Measurements from ENCODE around the gene ARSG. TPM values are rescaled to one million over a fixed set of nuclear protein-coding genes. Genes with fewer than 3 reads are reported as not detected.

ARSG gene
- total RNA-seq, 1 experiment from 2014 or later, result 3.5 TPM

GRCh38 chr17:68429881-68430280 lies 138.6 kb downstream of the ARSG start:
- no peak for DNase-seq (ENCODE audit: low read depth)

GRCh38 chr17:68431045-68431608 lies 139.8 kb downstream of the ARSG start:
- DNase-seq (ENCODE audit: low read depth), result no peak

- no peak for DNase-seq (ENCODE audit: low read depth)
Measured at GRCh38 chr17:68431661-68432071, 140.4 kb downstream of the ARSG start.

GRCh38 chr17:68432086-68432864 lies 141.0 kb downstream of the ARSG start:
- no peak for DNase-seq (ENCODE audit: low read depth)

GRCh38 chr17:68433211-68433610 lies 141.9 kb downstream of the ARSG start:
- DNase-seq (ENCODE audit: low read depth), result no peak

GRCh38 chr17:68433911-68434508 lies 142.7 kb downstream of the ARSG start:
- no peak for DNase-seq (ENCODE audit: low read depth)

- DNase-seq (ENCODE audit: low read depth), result no peak
Measured at GRCh38 chr17:68435361-68435760, 144.1 kb downstream of the ARSG start.

GRCh38 chr17:68435876-68436842 lies 144.9 kb downstream of the ARSG start:
- peak; percentile 83 for DNase-seq (ENCODE audit: low read depth)

- no peak for DNase-seq (ENCODE audit: low read depth)
Measured at GRCh38 chr17:68437979-68438822, 146.9 kb downstream of the ARSG start.

GRCh38 chr17:68439656-68440290 lies 148.5 kb downstream of the ARSG start:
- no peak for DNase-seq (ENCODE audit: low read depth)

- no peak for DNase-seq (ENCODE audit: low read depth)
Measured at GRCh38 chr17:68440526-68440925, 149.2 kb downstream of the ARSG start.

GRCh38 chr17:68441070-68441770 lies 149.9 kb downstream of the ARSG start:
- DNase-seq (ENCODE audit: low read depth), result no peak

GRCh38 chr17:68443972-68444464 lies 152.7 kb downstream of the ARSG start:
- no peak for DNase-seq (ENCODE audit: low read depth)

- DNase-seq (ENCODE audit: low read depth), result no peak
Measured at GRCh38 chr17:68445671-68446070, 154.4 kb downstream of the ARSG start.

GRCh38 chr17:68446626-68447041 lies 155.3 kb downstream of the ARSG start:
- DNase-seq (ENCODE audit: low read depth), result no peak

- DNase-seq (ENCODE audit: low read depth), result no peak
Measured at GRCh38 chr17:68449021-68449739, 157.9 kb downstream of the ARSG start.

GRCh38 chr17:68450391-68450790 lies 159.1 kb downstream of the ARSG start:
- no peak for DNase-seq (ENCODE audit: low read depth)

GRCh38 chr17:68450801-68451200 lies 159.5 kb downstream of the ARSG start:
- DNase-seq (ENCODE audit: low read depth), result no peak

All from M059J (cell line).